ENCODE data around the gene ATR. TPM values are rescaled to one million over a fixed set of nuclear protein-coding genes. Genes with fewer than 3 reads are reported as not detected.
"Not testable (repeated sequence)": the region's sequence is repeated elsewhere in the genome, so short reads cannot be mapped to it uniquely, and the experiment has no call there.

Gene ATR
- total and polyA plus RNA-seq, 4 donors, result 18.0 to 44.3 (median 21.8) TPM

DNA sequence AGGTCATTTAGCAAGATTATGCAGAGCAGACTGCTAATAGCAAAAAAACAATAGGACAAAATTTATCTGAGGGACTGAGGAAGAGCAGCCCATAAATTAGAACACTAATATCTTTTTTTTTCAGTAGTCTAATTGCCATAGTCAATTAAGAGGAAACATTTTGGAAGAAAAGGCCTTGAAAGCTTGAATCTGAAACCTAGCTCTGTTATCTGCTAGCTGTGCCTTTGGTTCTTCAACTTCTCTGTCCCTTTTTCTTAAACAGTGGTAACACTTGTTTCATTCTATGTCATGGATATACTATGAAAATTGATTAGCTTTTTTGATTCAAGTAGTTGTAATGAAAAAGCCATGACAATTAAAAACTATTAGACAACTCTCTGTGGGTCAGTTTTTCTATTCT is 1.7 kb downstream of the ATR start:
- no peak overlapping the region for H3K4me3 ChIP-seq (ENCODE audit: low read depth, low read length)
- no peaks in the 10 kb centered on the region for H3K9me3 ChIP-seq (ENCODE audit: control insufficient read depth, insufficient read depth, low read length)
- no peak for DNase-seq (ENCODE audit: low read depth in 4 of 6, low spot score in 6 of 6)
- no peaks in the 10 kb centered on the region for H3K36me3 ChIP-seq (ENCODE audit: control insufficient read depth, insufficient read depth, low read length)
- H3K27me3 ChIP-seq (ENCODE audit: control insufficient read depth, insufficient read depth, low read length), result no peaks in the 10 kb centered on the region
- no peak overlapping the region for H3K27ac ChIP-seq (ENCODE audit: low read depth, low read length)
- H3K4me1 ChIP-seq (ENCODE audit: control insufficient read depth, insufficient read depth, low read length), result no peaks in the 10 kb centered on the region

DNA sequence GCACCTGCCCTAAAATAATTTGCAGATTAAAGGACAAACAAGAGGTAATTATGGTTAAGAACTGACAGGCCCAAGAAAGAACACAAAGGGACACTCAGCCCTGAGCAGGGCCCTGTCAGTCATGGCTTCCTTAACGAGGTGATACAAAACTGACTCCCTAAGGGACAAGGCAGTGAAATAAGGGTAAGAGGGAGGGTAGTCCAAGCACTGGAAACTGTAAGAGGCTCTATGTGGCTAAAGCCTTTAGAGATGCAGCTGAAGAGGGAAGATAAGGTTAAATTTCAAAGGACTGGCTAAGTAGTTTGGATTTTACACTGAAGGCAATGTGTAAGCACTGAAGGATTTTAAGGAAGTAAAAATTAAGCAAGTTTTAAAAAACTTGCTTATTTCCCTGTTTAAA is 3.9 kb downstream of the ATR start:
- Histone ChIP-seq H3K36me3 (ENCODE audit: control insufficient read depth, insufficient read depth, low read length) (no peaks in the 10 kb centered on the region), H3K27ac (ENCODE audit: low read depth, low read length) (no peak overlapping the region), H3K4me3 (ENCODE audit: low read depth, low read length) (no peak overlapping the region), H3K9me3 (ENCODE audit: control insufficient read depth, insufficient read depth, low read length) (no peaks in the 10 kb centered on the region), H3K4me1 (ENCODE audit: control insufficient read depth, insufficient read depth, low read length) (no peaks in the 10 kb centered on the region), H3K27me3 (ENCODE audit: control insufficient read depth, insufficient read depth, low read length) (no peaks in the 10 kb centered on the region)
- DNase-seq (ENCODE audit: low read depth in 4 of 6, low spot score in 6 of 6), result no peak
- WGBS (ENCODE audit: insufficient coverage), result 31% methylated on average over 1 of the region's 1 CpG

DNA sequence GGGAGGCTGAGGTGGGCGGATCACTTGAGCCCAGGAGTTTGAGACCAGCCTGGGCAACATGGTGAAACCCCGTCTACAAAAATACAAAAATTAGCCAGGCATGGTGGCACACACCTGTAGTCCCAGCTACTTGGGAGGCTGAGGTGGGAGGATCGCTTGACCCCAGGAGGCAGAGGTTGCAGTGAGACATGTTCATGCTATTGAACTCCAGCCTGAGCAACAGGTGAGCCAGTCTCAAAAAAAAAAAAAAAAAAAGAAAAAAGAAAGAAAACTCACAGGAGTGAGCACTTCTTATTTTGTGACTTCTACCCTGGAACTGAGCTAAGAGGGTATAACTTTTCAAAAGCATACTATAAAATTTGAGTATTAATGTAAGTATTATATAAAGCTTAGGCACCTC is 4.3 kb downstream of the ATR start:
- H3K27me3 ChIP-seq (ENCODE audit: control insufficient read depth, insufficient read depth, low read length); H3K36me3 ChIP-seq (ENCODE audit: control insufficient read depth, insufficient read depth, low read length); DNase-seq (ENCODE audit: low read depth in 4 of 6, low spot score in 6 of 6); H3K4me1 ChIP-seq (ENCODE audit: control insufficient read depth, insufficient read depth, low read length); H3K9me3 ChIP-seq (ENCODE audit: control insufficient read depth, insufficient read depth, low read length); H3K27ac ChIP-seq (ENCODE audit: low read depth, low read length); H3K4me3 ChIP-seq (ENCODE audit: low read depth, low read length): not testable (repeated sequence)
- WGBS (ENCODE audit: insufficient coverage), result 90% methylated on average over 2 of the region's 3 CpGs

DNA sequence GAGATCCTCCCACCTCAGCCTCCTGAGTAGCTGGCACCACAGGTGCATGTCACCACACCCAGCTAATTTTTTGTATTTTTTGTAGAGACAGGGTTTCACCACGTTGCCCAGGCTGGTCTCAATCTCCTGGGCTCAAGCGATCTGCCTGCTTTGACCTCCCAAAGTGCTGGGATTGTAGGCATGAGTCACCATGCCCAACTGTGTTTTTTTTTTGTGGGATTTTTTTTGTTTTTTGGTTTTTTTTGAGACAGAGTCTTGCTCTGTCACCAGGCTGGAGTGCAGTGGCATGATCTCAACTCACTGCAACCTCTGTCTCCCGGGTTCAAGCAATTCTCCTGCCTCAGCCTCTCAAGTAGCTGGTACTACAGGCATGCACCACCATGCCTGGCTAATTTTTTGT is 9.1 kb downstream of the ATR start:
- H3K4me3 ChIP-seq (ENCODE audit: low read depth, low read length); H3K4me1 ChIP-seq (ENCODE audit: control insufficient read depth, insufficient read depth, low read length); H3K9me3 ChIP-seq (ENCODE audit: control insufficient read depth, insufficient read depth, low read length); H3K27me3 ChIP-seq (ENCODE audit: control insufficient read depth, insufficient read depth, low read length); DNase-seq (ENCODE audit: low read depth in 4 of 6, low spot score in 6 of 6); H3K27ac ChIP-seq (ENCODE audit: low read depth, low read length); H3K36me3 ChIP-seq (ENCODE audit: control insufficient read depth, insufficient read depth, low read length): not testable (repeated sequence)
- 93% methylated on average over 2 of the region's 3 CpGs for WGBS (ENCODE audit: insufficient coverage)

DNA sequence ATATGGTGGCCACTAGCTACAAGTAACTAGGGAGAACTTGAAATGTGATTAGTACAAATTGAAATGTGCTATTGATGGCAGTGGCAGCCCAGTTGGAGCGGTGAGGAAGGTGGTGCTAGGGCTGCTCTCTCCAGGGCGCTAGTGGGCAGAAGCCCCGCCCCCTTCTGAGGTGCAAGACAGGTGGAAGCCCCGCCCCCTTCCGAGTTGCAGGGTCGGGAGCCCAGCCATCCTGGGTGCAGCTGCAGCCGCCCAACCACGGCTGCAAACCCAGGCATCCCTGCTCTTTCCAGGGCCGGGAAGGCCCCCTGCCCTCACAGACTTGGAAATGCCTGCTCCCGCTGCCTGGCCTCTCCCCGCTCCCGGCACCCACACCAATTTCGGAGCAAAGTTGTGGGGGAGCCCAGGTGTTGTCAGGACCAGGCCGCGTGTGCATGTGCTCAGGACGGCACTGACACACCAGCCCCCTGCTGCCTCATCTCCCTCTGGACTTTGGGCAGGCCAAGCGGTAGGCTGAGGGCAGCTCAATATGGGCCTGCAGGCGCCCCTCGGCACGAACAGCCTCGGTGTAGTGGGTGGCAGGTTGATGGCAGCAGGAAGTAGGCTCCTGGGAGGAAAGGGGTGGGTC is 10.0 kb downstream of the ATR start:
- Histone ChIP-seq H3K36me3 (ENCODE audit: control insufficient read depth, insufficient read depth, low read length) (peaks cover 7% of the 10 kb centered on the region), H3K9me3 (ENCODE audit: control insufficient read depth, insufficient read depth, low read length) (no peaks in the 10 kb centered on the region), H3K4me3 (ENCODE audit: low read depth, low read length) (no peak overlapping the region), H3K27me3 (ENCODE audit: control insufficient read depth, insufficient read depth, low read length) (no peaks in the 10 kb centered on the region), H3K27ac (ENCODE audit: low read depth, low read length) (no peak overlapping the region), H3K4me1 (ENCODE audit: control insufficient read depth, insufficient read depth, low read length) (no peaks in the 10 kb centered on the region)
- WGBS (ENCODE audit: insufficient coverage), result 78% methylated on average over 21 of the region's 21 CpGs
- no peak for DNase-seq (ENCODE audit: low read depth in 4 of 6, low spot score in 6 of 6)

DNA sequence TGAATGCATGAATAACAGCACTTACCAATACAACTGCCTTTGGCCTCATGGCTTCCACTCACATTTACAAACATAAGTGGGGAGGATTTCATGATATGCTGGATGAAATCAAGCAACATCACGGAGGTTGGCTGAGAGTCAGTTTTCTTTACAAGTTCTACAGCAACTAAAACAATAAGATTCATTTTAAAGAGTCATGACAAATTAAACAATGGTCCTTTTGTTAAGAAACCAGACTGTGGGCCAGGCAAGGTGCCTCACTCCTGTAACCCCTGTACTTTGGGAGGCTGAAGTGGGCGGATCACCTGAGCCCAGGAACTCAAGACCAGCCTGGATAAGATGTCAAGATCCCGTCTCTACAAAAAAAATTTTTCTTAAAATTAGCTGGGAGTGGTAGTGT is 12.4 kb downstream of the ATR start:
- WGBS (ENCODE audit: insufficient coverage), result no CpG with 5 or more reads among the region's 3 CpGs
- no peaks in the 10 kb centered on the region for H3K9me3 ChIP-seq (ENCODE audit: control insufficient read depth, insufficient read depth, low read length)

DNA sequence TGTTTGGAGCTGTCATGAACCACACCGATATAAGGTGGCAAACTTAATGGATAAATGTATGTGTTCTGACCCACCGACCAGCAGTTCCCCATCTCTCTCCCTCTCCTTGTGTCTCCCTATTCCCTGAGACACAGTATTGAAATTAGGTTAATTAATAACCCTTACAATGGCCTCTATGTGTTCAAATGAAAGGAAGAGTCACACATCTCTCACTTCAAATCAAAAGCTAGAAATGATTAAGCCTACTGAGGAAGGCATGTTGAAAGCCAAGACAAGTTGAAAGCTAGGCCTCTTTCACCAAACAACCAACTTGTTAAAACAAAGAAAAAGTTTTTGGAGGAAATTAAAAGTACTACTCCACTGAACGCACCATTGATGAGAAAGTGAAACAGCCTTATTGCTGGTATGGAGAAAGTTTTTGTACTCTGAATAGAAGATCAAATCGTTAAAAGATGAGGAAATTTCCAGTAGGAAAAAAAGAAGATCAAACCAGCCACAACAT is 15.0 kb downstream of the ATR start:
- no peaks in the 10 kb centered on the region for H3K27me3 ChIP-seq (ENCODE audit: control insufficient read depth, insufficient read depth, low read length)
- no peak for DNase-seq (ENCODE audit: low read depth in 4 of 6, low spot score in 6 of 6)
- no peak overlapping the region for H3K4me3 ChIP-seq (ENCODE audit: low read depth, low read length)
- H3K36me3 ChIP-seq (ENCODE audit: control insufficient read depth, insufficient read depth, low read length), result peaks cover 12% of the 10 kb centered on the region
- H3K27ac ChIP-seq (ENCODE audit: low read depth, low read length), result no peak overlapping the region
- H3K9me3 ChIP-seq (ENCODE audit: control insufficient read depth, insufficient read depth, low read length), result no peaks in the 10 kb centered on the region
- H3K4me1 ChIP-seq (ENCODE audit: control insufficient read depth, insufficient read depth, low read length), result no peaks in the 10 kb centered on the region
- WGBS (ENCODE audit: insufficient coverage), result no CpG with 5 or more reads among the region's 4 CpGs

More for the DNA sequence above, 12.4 kb downstream of the ATR start:
- Histone ChIP-seq H3K27me3 (ENCODE audit: control insufficient read depth, insufficient read depth, low read length) (no peaks in the 10 kb centered on the region), H3K27ac (ENCODE audit: low read depth, low read length) (no peak overlapping the region), H3K4me1 (ENCODE audit: control insufficient read depth, insufficient read depth, low read length) (no peaks in the 10 kb centered on the region), H3K4me3 (ENCODE audit: low read depth, low read length) (no peak overlapping the region), H3K36me3 (ENCODE audit: control insufficient read depth, insufficient read depth, low read length) (peaks cover 7% of the 10 kb centered on the region)
- DNase-seq (ENCODE audit: low read depth in 4 of 6, low spot score in 6 of 6), result no peak

DNA sequence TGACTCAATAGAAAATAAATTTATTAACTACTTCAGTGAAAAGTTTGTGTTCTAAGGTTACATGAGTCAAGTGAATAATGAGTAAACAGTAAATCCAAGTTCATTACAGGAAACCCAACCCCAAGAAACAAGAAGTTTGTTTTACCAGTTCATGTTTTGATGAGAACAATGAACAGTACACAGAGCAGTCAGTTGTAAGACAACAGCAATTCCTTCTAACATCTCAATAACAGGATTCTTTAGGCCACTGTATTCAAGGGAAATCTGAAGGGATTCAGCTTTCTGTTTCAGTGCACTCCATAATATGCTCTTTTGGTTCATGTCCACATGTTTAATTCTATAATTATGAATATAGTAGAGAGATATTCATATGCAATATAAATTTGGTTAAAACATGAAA is 18.4 kb downstream of the ATR start:
- no peaks in the 10 kb centered on the region for H3K27me3 ChIP-seq (ENCODE audit: control insufficient read depth, insufficient read depth, low read length)
- no peaks in the 10 kb centered on the region for H3K9me3 ChIP-seq (ENCODE audit: control insufficient read depth, insufficient read depth, low read length)
- no peak for DNase-seq (ENCODE audit: low read depth in 4 of 6, low spot score in 6 of 6)
- H3K27ac ChIP-seq (ENCODE audit: low read depth, low read length), result no peak overlapping the region
- no peaks in the 10 kb centered on the region for H3K4me1 ChIP-seq (ENCODE audit: control insufficient read depth, insufficient read depth, low read length)
- H3K4me3 ChIP-seq (ENCODE audit: low read depth, low read length), result no peak overlapping the region
- H3K36me3 ChIP-seq (ENCODE audit: control insufficient read depth, insufficient read depth, low read length), result peaks cover 10% of the 10 kb centered on the region

DNA sequence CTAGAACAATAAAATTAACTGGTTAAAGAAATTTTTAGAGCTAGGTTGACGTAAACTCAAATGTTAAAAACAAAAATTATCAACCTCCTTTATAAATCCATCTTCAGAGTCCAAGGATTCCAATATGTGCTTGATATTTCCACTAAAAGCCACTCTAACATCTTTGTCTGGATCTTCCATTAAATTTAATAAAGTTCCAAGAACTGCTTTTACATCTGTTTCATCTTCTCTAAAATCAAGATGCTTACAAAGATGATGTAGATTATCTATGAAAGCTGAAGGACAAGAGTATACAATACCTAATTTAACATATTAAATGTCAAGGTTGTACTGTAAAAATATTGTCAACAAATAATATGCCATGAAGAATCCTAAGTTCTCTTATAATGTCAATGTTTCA is 24.8 kb downstream of the ATR start:
- DNase-seq (ENCODE audit: low read depth in 4 of 6, low spot score in 6 of 6), result no peak
- peaks cover 24% of the 10 kb centered on the region for H3K36me3 ChIP-seq (ENCODE audit: control insufficient read depth, insufficient read depth, low read length)
- WGBS (ENCODE audit: insufficient coverage), result no CpG with 5 or more reads among the region's 1 CpG
- no peak overlapping the region for H3K27ac ChIP-seq (ENCODE audit: low read depth, low read length)
- H3K9me3 ChIP-seq (ENCODE audit: control insufficient read depth, insufficient read depth, low read length), result no peaks in the 10 kb centered on the region
- H3K4me1 ChIP-seq (ENCODE audit: control insufficient read depth, insufficient read depth, low read length), result no peaks in the 10 kb centered on the region
- H3K4me3 ChIP-seq (ENCODE audit: low read depth, low read length), result no peak overlapping the region
- H3K27me3 ChIP-seq (ENCODE audit: control insufficient read depth, insufficient read depth, low read length), result no peaks in the 10 kb centered on the region

DNA sequence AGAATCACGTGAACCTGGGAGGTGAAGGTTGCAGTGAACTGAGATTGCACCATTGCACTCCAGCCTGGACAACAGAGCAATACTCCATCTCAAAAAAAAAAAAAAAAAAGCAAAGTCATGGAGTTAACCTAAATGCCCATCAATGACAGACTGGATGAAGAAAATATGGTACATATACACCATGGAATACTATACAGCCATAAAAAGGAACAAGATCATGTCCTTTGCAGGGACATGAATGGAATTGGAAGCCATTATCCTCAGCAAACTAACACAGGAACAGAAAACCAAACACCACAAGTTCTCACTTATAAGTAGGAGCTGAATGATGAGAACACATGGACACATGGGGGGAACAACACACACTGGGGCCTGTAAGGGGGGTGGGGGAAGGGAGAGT is 26.0 kb downstream of the ATR start:
- not testable (repeated sequence) for H3K4me1 ChIP-seq (ENCODE audit: control insufficient read depth, insufficient read depth, low read length); H3K27ac ChIP-seq (ENCODE audit: low read depth, low read length); H3K27me3 ChIP-seq (ENCODE audit: control insufficient read depth, insufficient read depth, low read length); H3K4me3 ChIP-seq (ENCODE audit: low read depth, low read length); H3K9me3 ChIP-seq (ENCODE audit: control insufficient read depth, insufficient read depth, low read length); DNase-seq (ENCODE audit: low read depth in 4 of 6, low spot score in 6 of 6)
- H3K36me3 ChIP-seq (ENCODE audit: control insufficient read depth, insufficient read depth, low read length), result peaks cover 24% of the 10 kb centered on the region
- no CpG with 5 or more reads among the region's 1 CpG for WGBS (ENCODE audit: insufficient coverage)

Measured in spinal cord (tissue), 10 donors.